ENCODE data around the gene MYO1F. TPM values are rescaled to one million over a fixed set of nuclear protein-coding genes. Genes with fewer than 3 reads are reported as not detected.

Gene MYO1F
- total and polyA plus RNA-seq, 2 of the 13 experiments (the other 11 are each of a cell fraction or from before 2014, with no cell fraction given) = 0.09 to 0.13 TPM

DNA sequence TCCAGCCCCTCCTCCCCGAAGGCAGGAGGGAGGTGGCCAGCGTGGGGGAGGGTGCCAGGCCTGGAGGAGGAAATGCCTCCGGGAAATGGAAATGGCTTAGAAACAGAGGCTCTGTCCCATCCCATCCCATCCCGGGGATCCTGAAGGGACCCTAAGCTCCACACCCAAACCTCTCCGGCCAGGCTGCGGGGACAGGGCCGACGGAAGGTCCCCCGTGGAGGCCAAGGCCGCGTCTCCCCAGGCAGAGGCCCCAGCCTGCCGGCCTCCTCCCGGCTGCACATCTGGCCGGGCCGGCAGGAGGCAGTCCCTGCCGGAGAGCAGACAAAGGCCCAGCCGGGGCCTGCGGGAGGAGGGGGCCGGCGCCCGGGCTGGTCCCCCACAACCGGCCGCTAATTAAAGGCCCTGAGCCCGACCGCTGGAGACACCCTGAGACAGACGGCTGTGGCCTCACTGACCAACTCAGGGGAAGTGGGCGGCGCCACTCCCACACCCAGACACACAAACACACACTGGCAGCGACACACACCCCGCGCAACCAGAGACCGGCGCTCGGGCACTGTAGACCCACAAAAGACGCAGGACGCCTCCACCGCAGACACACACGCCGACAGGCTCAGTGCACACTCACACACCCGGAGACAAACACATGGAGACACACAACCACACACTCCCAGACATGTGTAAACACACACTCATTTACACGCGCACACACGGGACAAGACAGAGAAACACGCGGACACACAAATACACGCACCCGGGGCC is 32.2 kb upstream of the MYO1F start (continued):
- TF ChIP-seq HNF4G (IDR thresholded peaks at IDR 0.05; ENCODE audit: borderline replicate concordance, low read depth, low read length) (no peak), HNF4G (CRISPR knock-in tag; IDR thresholded peaks at IDR 0.05; ENCODE audit: borderline replicate concordance, low read depth) (no peak), ZFX (CRISPR knock-in tag; IDR thresholded peaks at IDR 0.05; ENCODE audit: low read depth) (peak; percentile 92), ZNF574 (CRISPR knock-in tag; IDR thresholded peaks at IDR 0.05) (0 out of 2 replicates have a peak, but pooled peaks have one; percentile 26), ZNF614 (CRISPR knock-in tag; IDR thresholded peaks at IDR 0.05; ENCODE audit: borderline replicate concordance) (no peak), ZBTB7B (CRISPR knock-in tag; IDR thresholded peaks at IDR 0.05) (no peak), MEIS1 (CRISPR knock-in tag; IDR thresholded peaks at IDR 0.05; ENCODE audit: borderline replicate concordance) (no peak), AKAP8 (CRISPR knock-in tag; IDR thresholded peaks at IDR 0.05) (peak; percentile 49; the same call in 1 of the 2 replicates), NAIF1 (CRISPR knock-in tag; IDR thresholded peaks at IDR 0.05; ENCODE audit: borderline replicate concordance) (no peak), NFIC (IDR thresholded peaks at IDR 0.05; ENCODE audit: low read length) (no peak), ZIK1 (CRISPR knock-in tag; IDR thresholded peaks at IDR 0.05; ENCODE audit: borderline replicate concordance, low read depth) (no peak), MED8 (CRISPR knock-in tag; IDR thresholded peaks at IDR 0.05; ENCODE audit: insufficient replicate concordance) (no peak), HOXA3 (CRISPR knock-in tag; IDR thresholded peaks at IDR 0.05) (0 out of 2 replicates have a peak, but pooled peaks have one; percentile 7), PHF8 (CRISPR knock-in tag; IDR thresholded peaks at IDR 0.05) (peak; percentile 69)
- TF ChIP-seq, protein P1, sequence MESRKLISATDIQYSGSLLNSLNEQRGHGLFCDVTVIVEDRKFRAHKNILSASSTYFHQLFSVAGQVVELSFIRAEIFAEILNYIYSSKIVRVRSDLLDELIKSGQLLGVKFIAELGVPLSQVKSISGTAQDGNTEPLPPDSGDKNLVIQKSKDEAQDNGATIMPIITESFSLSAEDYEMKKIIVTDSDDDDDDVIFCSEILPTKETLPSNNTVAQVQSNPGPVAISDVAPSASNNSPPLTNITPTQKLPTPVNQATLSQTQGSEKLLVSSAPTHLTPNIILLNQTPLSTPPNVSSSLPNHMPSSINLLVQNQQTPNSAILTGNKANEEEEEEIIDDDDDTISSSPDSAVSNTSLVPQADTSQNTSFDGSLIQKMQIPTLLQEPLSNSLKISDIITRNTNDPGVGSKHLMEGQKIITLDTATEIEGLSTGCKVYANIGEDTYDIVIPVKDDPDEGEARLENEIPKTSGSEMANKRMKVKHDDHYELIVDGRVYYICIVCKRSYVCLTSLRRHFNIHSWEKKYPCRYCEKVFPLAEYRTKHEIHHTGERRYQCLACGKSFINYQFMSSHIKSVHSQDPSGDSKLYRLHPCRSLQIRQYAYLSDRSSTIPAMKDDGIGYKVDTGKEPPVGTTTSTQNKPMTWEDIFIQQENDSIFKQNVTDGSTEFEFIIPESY (CRISPR knock-in tag; IDR thresholded peaks at IDR 0.05) = no peak
- TF ChIP-seq, protein P2, sequence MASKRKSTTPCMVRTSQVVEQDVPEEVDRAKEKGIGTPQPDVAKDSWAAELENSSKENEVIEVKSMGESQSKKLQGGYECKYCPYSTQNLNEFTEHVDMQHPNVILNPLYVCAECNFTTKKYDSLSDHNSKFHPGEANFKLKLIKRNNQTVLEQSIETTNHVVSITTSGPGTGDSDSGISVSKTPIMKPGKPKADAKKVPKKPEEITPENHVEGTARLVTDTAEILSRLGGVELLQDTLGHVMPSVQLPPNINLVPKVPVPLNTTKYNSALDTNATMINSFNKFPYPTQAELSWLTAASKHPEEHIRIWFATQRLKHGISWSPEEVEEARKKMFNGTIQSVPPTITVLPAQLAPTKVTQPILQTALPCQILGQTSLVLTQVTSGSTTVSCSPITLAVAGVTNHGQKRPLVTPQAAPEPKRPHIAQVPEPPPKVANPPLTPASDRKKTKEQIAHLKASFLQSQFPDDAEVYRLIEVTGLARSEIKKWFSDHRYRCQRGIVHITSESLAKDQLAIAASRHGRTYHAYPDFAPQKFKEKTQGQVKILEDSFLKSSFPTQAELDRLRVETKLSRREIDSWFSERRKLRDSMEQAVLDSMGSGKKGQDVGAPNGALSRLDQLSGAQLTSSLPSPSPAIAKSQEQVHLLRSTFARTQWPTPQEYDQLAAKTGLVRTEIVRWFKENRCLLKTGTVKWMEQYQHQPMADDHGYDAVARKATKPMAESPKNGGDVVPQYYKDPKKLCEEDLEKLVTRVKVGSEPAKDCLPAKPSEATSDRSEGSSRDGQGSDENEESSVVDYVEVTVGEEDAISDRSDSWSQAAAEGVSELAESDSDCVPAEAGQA (IDR thresholded peaks at IDR 0.05; ENCODE audit: low read depth) = no peak
- TF ChIP-seq, protein P2 (CRISPR knock-in tag; IDR thresholded peaks at IDR 0.05; ENCODE audit: borderline replicate concordance) = no peak

All from HepG2 (cell line).